Measurements from ENCODE around the gene NPLOC4.

Gene NPLOC4

GRCh38 chr17:81603846-81604610 lies 32.9 kb downstream of the NPLOC4 start:
- TF ChIP-seq CTCF (IDR thresholded peaks at IDR 0.05) (no peak), ZFX (IDR thresholded peaks at IDR 0.05; ENCODE audit: borderline replicate concordance) (no peak)
- H3K27ac ChIP-seq: no peak overlapping the region

GRCh38 chr17:81601525-81602120 lies 35.3 kb downstream of the NPLOC4 start:
- H3K27ac ChIP-seq: no peak overlapping the region
- TF ChIP-seq ZFX (IDR thresholded peaks at IDR 0.05; ENCODE audit: borderline replicate concordance) (no peak), CTCF (IDR thresholded peaks at IDR 0.05) (peak; percentile 92)

DNA sequence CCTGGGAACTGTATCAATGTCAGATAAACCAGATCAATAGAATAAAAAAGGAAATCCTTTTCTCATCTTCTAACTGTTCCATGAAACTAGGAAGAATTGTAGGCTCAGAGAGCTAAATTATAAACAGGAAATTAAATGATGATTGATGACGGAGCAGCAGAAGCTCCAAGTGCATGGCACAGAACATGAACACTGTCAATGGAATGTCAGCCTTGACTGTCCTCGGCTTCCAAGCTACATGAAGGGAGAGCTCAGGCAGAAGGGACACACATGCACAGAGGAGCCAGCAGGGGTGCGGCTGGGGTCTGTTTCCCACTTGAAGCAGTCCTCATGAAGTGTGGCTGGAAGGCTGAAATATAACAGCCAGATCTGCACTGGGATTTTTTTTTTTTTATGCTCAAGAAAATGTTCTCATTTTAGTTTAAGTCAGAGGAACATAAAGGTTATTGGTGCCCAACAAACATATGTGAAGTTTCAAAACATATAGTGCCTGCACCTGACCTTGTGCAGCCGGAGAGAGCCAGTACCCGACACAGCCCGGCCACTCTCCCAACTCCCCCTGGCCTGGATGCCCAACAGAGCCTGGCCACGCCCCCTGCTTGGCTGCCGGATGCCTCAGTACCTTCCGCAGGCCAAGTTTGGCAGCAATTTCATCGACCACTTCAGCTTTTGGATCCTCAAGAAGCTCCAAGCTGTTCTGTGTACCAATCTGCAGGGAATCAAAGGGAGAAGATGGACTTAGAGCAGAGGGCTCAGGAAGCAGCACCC lies 37.0 kb downstream of the NPLOC4 start:
- TF ChIP-seq ZFX (IDR thresholded peaks at IDR 0.05; ENCODE audit: borderline replicate concordance): no peak
- no peak for TF ChIP-seq CTCF (IDR thresholded peaks at IDR 0.05)
- H3K27ac ChIP-seq: no peak overlapping the region

GRCh38 chr17:81593105-81593871 lies 43.6 kb downstream of the NPLOC4 start:
- no peak overlapping the region for H3K27ac ChIP-seq
- TF ChIP-seq CTCF (IDR thresholded peaks at IDR 0.05) (no peak), ZFX (IDR thresholded peaks at IDR 0.05; ENCODE audit: borderline replicate concordance) (no peak)

GRCh38 chr17:81591971-81592370 lies 44.9 kb downstream of the NPLOC4 start:
- TF ChIP-seq ZFX (IDR thresholded peaks at IDR 0.05; ENCODE audit: borderline replicate concordance) (no peak), CTCF (IDR thresholded peaks at IDR 0.05) (no peak)
- H3K27ac ChIP-seq: no peak overlapping the region

GRCh38 chr17:81590121-81590520 lies 46.8 kb downstream of the NPLOC4 start:
- H3K27ac ChIP-seq: no peak overlapping the region
- TF ChIP-seq CTCF (IDR thresholded peaks at IDR 0.05) (no peak), ZFX (IDR thresholded peaks at IDR 0.05; ENCODE audit: borderline replicate concordance) (no peak)

All from 22Rv1 (cell line).